GM04503 (cell line): ENCODE measurements around the gene UBA1.

Source experiments
- DNase-seq: peaks from one replicate; pipeline ENCODE4 v3.0.0-alpha.2; 2012; ENCODE audit warnings: low read depth

Gene UBA1

GRCh38 chrX:47169726-47170515 is 23.7 kb upstream of the UBA1 start:
- no peak for DNase-seq

GRCh38 chrX:47170861-47171692 is 22.6 kb upstream of the UBA1 start:
- no peak for DNase-seq

DNA sequence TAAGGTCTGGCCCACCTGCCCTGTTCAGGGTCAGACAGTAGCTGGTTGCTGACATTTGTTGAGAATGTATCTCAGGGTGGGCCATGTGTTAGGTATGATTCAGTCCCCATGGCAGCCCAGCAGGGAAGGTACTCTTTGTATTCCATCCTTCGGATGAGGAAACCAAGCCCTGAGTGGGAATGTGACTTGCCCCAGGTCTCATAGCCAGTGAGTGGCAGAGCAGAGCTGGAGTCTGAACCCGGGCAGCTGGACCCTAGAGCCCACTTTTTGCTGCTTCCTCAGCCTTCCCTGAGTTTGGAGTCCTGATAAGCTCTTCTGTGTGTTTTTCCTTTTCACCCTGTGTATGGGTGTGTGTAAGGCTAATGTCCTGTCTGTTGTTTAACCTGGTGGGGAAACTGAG is 21.6 kb upstream of the UBA1 start:
- no peak for DNase-seq

DNA sequence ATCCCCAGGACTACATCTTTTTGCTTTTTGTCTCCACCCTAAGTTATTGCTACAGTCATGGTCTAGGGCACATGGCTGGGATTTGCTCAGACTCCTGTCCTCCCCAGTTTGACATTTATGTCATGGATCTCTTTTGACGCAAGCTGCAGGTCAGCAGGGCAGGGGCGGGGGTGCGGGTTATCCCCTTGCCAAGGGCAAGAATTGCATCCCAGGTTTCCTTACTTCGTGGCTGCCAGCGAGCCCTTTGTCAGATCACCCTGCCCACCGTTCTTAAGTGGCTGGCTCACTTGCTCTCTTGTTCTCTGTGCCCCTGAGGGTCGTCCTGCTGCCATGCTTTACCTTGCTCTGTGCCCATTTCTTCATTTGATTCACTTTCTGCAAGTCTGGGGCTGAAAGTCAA is 21.1 kb upstream of the UBA1 start:
- DNase-seq = no peak

DNA sequence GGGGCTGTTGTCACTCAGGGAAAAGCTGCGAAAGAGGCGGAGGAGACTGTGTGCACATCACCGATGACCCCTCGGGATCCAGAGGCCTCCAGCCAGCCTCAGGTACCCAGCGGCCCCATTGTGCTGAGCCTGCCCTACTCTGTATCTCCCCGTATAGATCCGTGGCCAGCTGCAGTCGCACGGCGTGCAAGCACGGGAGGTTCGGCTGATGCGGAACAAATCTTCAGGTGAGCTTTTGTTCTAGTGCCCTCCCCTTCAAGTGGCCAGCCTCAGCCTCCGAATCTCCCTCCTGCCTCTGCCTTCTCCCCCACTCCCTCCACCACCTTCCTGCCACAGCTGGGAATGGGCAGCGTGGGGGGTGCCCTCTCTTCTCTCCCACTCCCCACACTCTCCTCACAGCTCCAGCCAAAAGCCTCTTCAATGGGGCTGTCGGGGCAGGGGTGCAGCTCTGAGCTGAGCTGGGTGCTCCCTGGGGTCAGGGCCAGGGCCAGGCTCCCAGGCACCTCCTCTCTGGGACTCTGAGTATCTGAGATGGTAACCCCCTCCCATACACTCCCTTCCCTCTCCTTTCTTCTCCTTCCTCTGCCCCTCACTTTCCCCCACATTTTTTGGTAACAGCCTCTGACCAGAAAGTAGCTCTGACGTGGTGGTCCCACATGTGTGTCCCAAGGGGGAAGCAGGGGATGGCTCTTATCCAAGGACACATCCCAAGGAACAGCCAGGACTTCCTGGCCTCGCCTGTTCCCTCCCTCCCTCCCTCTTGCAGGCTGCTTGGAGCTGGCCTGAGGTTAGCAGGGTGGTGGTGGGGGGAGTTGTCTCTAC is 20.4 kb upstream of the UBA1 start:
- no peak for DNase-seq

- DNase-seq = no peak
Measured at GRCh38 chrX:47174376-47174775, 19.3 kb upstream of the UBA1 start.

DNA sequence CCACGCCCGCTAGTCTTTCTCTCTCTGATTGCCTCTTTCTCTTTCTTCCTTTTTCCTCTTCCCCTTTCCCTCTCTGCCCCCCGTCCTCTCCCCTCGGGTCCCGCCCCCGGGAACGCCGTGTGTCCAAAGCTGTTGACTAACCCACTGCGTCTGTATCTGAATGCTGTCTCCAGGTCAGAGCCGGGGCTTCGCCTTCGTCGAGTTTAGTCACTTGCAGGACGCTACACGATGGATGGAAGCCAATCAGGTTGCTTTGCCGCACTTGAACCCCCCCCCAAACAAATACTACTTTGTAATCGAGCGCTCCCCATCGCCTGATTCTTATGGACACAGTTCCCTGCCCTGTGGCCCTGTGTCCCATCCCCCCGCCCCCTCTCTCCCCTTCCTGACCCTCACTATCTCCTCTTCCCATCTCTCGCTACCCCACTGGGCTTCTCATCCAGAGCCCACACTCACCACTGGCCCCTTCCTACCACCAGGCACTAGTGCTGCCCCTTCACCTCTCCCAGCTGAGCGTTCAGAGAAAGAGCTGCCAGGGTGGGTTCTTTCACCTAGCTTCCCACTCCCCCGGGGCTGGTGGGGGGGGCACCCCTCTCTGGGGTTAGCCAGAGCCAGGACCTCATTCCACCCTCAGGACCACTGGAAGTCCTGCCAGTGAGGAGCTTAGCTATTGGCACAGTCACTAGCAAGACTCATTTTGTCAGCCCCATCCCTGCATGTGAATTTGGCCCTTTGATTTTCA is 18.6 kb upstream of the UBA1 start:
- no peak for DNase-seq

- DNase-seq = no peak
Measured at GRCh38 chrX:47175588-47175980, 18.0 kb upstream of the UBA1 start.

DNA sequence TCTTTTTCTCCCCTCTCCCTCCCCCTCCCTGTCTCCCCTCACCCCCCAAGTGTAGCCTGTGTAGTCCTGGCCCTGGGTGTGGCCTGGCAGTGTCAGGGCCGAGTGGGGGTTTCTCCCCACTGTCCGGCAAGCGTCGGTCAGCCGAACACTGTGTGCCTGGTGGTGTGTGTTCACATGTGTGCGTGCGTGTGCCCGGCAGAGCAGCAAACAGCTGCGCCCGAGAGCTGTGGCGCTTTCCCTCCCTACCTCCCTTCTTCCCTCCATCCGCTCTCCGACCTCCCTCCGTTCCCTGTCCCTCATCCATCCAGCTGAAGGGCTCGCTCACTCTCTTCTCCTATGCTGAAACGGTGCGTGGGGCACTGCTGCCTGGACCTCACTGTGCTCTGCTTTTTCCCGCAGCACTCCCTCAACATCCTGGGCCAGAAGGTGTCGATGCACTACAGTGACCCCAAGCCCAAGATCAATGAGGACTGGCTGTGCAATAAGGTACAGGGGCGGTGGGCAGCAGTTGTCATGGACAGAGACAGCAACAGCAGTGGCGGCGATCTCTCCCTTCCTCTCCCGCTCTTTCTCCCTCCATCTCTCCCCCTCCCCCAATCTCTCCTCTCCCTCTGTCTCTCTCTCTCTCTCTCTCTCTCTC is 17.4 kb upstream of the UBA1 start:
- DNase-seq = no peak

DNA sequence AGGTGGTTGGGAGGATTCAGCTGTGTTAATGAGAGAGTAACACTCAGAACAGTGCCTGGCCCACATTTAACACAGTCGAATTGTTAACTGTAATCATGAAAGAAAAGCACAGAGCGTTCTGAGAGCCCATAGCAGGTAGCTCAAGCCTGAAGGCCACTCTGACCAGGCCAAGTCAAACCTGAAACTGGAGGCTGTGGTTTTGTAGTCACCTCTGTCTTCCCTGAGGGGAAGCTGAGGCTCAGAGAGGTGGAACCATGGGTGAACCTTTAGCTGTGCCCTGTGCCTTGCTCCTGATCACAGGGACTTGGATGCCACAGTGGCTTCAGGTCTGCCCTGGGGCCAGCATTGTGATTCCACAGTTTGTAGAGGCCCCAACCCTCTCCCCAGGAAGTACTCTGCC is 16.6 kb upstream of the UBA1 start:
- no peak for DNase-seq

- no peak for DNase-seq
Measured at GRCh38 chrX:47178337-47178736, 15.3 kb upstream of the UBA1 start.

- peak; percentile 59 for DNase-seq
Measured at GRCh38 chrX:47179221-47179927, 14.3 kb upstream of the UBA1 start.

DNA sequence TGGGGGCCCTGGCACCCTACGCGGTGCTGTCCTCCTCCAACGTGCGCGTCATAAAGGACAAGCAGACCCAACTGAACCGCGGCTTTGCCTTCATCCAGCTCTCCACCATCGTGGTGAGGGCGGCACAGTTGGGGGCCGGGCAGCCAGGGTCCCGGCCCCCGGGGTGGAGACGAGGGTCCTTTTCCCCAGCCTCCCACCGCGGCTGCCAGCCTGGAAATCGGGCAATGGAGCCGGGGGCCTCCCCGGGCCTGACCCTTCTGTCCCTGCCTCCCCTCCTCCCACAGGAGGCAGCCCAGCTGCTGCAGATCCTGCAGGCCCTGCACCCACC is 13.7 kb upstream of the UBA1 start:
- DNase-seq = no peak

DNA sequence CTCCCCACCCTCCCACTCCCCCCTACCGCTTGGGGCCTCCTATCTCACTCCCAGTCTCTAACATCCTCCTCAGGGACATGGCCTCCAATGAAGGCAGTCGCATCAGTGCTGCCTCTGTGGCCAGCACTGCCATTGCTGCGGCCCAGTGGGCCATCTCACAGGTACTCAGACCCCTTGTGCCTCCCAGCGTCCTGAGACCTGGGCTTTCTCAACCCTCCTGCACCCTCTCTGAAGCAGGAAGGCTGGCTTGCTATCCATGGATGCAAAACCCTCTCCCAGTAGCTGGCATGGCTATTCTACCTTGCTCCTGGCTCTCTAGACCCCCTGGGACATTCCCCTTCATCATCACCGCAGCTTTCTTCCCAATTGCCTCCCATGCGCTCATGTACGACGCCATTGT is 13.3 kb upstream of the UBA1 start:
- no peak for DNase-seq

GRCh38 chrX:47181301-47181700 is 12.3 kb upstream of the UBA1 start:
- DNase-seq = no peak

- DNase-seq = no peak
Measured at GRCh38 chrX:47182106-47182700, 11.4 kb upstream of the UBA1 start.

- no peak for DNase-seq
Measured at GRCh38 chrX:47184486-47184885, 9.1 kb upstream of the UBA1 start.

GRCh38 chrX:47185241-47185640 is 8.4 kb upstream of the UBA1 start:
- DNase-seq = no peak

DNA sequence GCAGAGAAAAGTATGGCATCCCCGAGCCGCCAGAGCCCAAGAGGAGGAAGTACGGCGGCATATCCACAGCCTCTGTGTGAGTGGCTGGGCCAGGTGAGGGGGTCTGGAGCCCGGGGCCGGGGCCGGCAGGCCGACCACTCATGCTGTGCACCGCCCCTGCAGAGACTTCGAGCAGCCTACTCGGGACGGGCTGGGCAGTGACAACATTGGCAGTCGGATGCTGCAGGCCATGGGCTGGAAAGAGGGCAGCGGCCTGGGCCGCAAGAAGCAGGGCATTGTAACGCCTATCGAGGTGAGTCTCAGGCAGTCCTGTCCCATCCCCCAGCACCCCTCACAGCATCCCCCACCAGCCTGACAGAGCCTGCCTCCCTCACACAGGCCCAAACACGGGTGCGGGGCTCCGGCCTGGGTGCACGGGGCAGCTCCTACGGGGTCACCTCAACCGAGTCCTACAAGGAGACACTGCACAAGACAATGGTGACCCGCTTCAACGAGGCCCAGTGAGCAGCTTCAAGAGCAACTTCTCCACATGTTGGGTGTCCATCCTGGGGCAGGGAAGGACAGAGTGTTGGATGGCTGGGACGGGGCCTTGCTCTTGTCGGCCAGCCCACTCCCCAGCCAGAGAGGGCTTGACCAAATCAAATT is 7.4 kb upstream of the UBA1 start:
- DNase-seq = no peak

- no peak for DNase-seq
Measured at GRCh38 chrX:47187106-47187677, 6.4 kb upstream of the UBA1 start.
